WTC11 (cell line): ENCODE data around the gene ATP11A. TPM values are rescaled to one million over a fixed set of nuclear protein-coding genes. Genes with fewer than 3 reads are reported as not detected.

Experiments
- ATAC-seq: fragments of 200-7000 bp; cut with Tn5 transposase; 2 replicates; pipeline ENCODE4 v1.10.0; 2021; ENCODE audit warnings: mild to moderate bottlenecking, moderate library complexity
- CTCF ChIA-PET: fragments of 300-600 bp; sonication (Branson Sonifier 250); formaldehyde crosslinking; loops from one replicate; lab custom pipeline; 2021; ENCODE audit warnings: antibody characterized with exemption; lab: Charles Lee
- POLR2A ChIA-PET: fragments of 350-600 bp; sonication (Branson Sonifier 250); formaldehyde crosslinking; loops from one replicate; lab custom pipeline; 2021; ENCODE audit warnings: antibody characterized with exemption; lab: Charles Lee
- DNase-seq: peaks from one replicate; pipeline ENCODE4 v3.0.0; 2021; ENCODE audit warnings: low spot score
- H3K27ac Mint-ChIP-seq: 2 replicates; pipeline ENCODE4 v1.8.0; 2021; ENCODE audit warnings: mixed read lengths
- H3K27me3 Mint-ChIP-seq: 2 replicates; pipeline ENCODE4 v1.8.0; 2021; ENCODE audit warnings: low read depth, mild to moderate bottlenecking, moderate library complexity, mixed read lengths
- H3K36me3 Mint-ChIP-seq: 2 replicates; pipeline ENCODE4 v1.8.0; 2021; ENCODE audit warnings: mixed read lengths
- H3K4me1 Mint-ChIP-seq: 2 replicates; pipeline ENCODE4 v1.8.0; 2022; ENCODE audit warnings: mixed read lengths
- H3K4me3 Mint-ChIP-seq: 2 replicates; pipeline ENCODE4 v1.8.0; 2021; ENCODE audit warnings: mild to moderate bottlenecking, moderate library complexity, mixed read lengths
- H3K9me3 Mint-ChIP-seq: 2 replicates; pipeline ENCODE4 v1.8.0; 2021; ENCODE audit warnings: mixed read lengths
- ATF1 ChIP-seq: sonication (generic); formaldehyde crosslinking; IDR thresholded peaks from 2 replicates; pipeline ENCODE4 v1.8.1; 2023; ENCODE audit warnings: mild to moderate bottlenecking, moderate library complexity, missing genetic modification reagents
- CREB1 ChIP-seq: sonication (generic); formaldehyde crosslinking; IDR thresholded peaks from 2 replicates; pipeline ENCODE4 v1.8.0; 2023; ENCODE audit warnings: mild to moderate bottlenecking, missing genetic modification reagents
- ETV6 ChIP-seq: sonication (generic); formaldehyde crosslinking; IDR thresholded peaks from 2 replicates; pipeline ENCODE4 v1.8.1; 2022; ENCODE audit warnings: mild to moderate bottlenecking, missing genetic modification reagents
- MXD4 ChIP-seq: fragments of 250-450 bp; sonication (Bioruptor Pico); IDR thresholded peaks from 2 replicates; pipeline ENCODE4 v1.8.0; 2021; ENCODE audit warnings: mild to moderate bottlenecking, moderate library complexity, borderline replicate concordance
- RELA ChIP-seq: sonication (generic); formaldehyde crosslinking; IDR thresholded peaks from 2 replicates; pipeline ENCODE4 v1.8.1; 2022; ENCODE audit warnings: missing genetic modification reagents, mild to moderate bottlenecking, borderline replicate concordance
- SP1 ChIP-seq: sonication (generic); formaldehyde crosslinking; conservative IDR thresholded peaks from 2 replicates; pipeline ENCODE4 v1.8.1; 2022; ENCODE audit warnings: missing genetic modification reagents
- TEAD4 ChIP-seq: sonication (generic); formaldehyde crosslinking; IDR thresholded peaks from 2 replicates; pipeline ENCODE4 v1.8.0; 2022; ENCODE audit warnings: mild to moderate bottlenecking, missing genetic modification reagents
- ZNF138 ChIP-seq: sonication (generic); formaldehyde crosslinking; conservative IDR thresholded peaks from 2 replicates; pipeline ENCODE4 v1.8.1; 2022; ENCODE audit warnings: mild to moderate bottlenecking, moderate library complexity, missing genetic modification reagents
- ZNF219 ChIP-seq: sonication (generic); formaldehyde crosslinking; IDR thresholded peaks from 2 replicates; pipeline ENCODE4 v1.8.0; 2023; ENCODE audit warnings: missing genetic modification reagents, mild to moderate bottlenecking, borderline replicate concordance
- total RNA-seq: library from RNA; stranded (reverse); gene quantifications from 3 replicates; pipeline ENCODE4 v1.2.3, GENCODE V29; 2021
- TF ChIP-seq, protein P1 (sequence below): sonication (generic); formaldehyde crosslinking; IDR thresholded peaks from 2 replicates; pipeline ENCODE4 v1.8.1; 2023; ENCODE audit warnings: mild to moderate bottlenecking, missing genetic modification reagents, moderate library complexity
- TF ChIP-seq, protein P2 (sequence below): sonication (generic); formaldehyde crosslinking; IDR thresholded peaks from 2 replicates; pipeline ENCODE4 v1.8.0; 2022; ENCODE audit warnings: mild to moderate bottlenecking, missing genetic modification reagents
- TF ChIP-seq, protein P3 (sequence below): sonication (generic); formaldehyde crosslinking; IDR thresholded peaks from 2 replicates; pipeline ENCODE4 v1.8.1; 2023; ENCODE audit warnings: mild to moderate bottlenecking, missing genetic modification reagents, moderate library complexity
- TF ChIP-seq, protein P4 (sequence below): sonication (generic); formaldehyde crosslinking; conservative IDR thresholded peaks from 2 replicates; pipeline ENCODE4 v1.8.1; 2022; ENCODE audit warnings: mild to moderate bottlenecking, missing genetic modification reagents
- TF ChIP-seq, protein P5 (sequence below): sonication (generic); formaldehyde crosslinking; IDR thresholded peaks from 2 replicates; pipeline ENCODE4 v1.8.1; 2022; ENCODE audit warnings: mild to moderate bottlenecking, moderate library complexity, missing genetic modification reagents
- TF ChIP-seq, protein P6 (sequence below): sonication (generic); formaldehyde crosslinking; IDR thresholded peaks from 2 replicates; pipeline ENCODE4 v1.8.1; 2023; ENCODE audit warnings: mild to moderate bottlenecking, missing genetic modification reagents
- TF ChIP-seq, protein P7 (sequence below): sonication (generic); formaldehyde crosslinking; IDR thresholded peaks from 2 replicates; pipeline ENCODE4 v1.8.1; 2023; ENCODE audit warnings: mild to moderate bottlenecking, moderate library complexity, missing genetic modification reagents

Gene ATP11A
- total RNA-seq, 1 experiment from 2014 or later, result 100 TPM

DNA sequence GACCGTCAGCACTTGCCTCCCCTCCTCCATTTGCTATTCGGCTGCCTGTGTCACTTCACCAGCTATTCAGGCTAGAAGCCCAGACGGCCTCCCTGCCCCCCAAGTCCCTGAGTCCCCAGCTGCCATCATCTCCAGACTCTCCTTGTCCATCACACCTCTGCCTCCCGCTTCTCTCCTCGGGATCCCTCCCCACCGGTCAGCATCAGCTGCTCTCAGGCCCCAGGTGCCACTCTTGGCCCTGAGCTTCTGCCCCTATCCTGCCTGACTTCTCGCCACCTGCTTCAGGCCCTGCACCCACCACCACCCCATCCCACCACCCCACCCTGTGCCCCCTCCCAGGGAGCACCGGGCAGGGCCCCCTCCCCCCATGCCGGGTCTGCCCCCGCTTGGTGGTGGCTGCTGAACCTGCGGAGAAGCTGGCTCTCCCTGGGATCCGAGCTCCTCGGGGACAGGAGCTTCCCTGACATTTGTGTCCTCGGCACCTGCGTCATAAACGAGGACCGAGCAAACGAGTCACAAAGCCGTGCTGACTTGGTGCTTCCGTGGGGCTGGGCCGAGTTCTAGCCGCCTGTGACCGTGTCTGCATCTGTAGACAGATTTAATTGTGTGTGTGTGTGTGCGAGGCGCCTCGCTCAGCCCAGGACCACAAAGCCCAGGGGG lies 208.9 kb downstream of the ATP11A start:
- DNase-seq (no peak), ATAC-seq (no peak)
- peaks cover 50% of the 10 kb centered on the region for H3K4me1 Mint-ChIP-seq
- H3K27ac Mint-ChIP-seq, result no peak overlapping the region
- H3K36me3 Mint-ChIP-seq, result peaks cover 23% of the 10 kb centered on the region
- no peaks in the 10 kb centered on the region for H3K27me3 Mint-ChIP-seq
- CTCF ChIA-PET, result interaction anchor here (0.6 to 1.6 kb wide), 4 partner anchors 24 to 44 kb away, joined by 3 to 4 read pairs (median 4); no protein-coding TSS in a partner anchor
- TF ChIP-seq MXD4, result no peak
- TF ChIP-seq, protein P1, sequence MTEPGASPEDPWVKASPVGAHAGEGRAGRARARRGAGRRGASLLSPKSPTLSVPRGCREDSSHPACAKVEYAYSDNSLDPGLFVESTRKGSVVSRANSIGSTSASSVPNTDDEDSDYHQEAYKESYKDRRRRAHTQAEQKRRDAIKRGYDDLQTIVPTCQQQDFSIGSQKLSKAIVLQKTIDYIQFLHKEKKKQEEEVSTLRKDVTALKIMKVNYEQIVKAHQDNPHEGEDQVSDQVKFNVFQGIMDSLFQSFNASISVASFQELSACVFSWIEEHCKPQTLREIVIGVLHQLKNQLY (CRISPR knock-in tag), result no peak
- TF ChIP-seq CREB1 (CRISPR knock-in tag), result no peak
- TF ChIP-seq, protein P2, sequence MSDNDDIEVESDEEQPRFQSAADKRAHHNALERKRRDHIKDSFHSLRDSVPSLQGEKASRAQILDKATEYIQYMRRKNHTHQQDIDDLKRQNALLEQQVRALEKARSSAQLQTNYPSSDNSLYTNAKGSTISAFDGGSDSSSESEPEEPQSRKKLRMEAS (CRISPR knock-in tag), result no peak
- TF ChIP-seq ZNF138 (CRISPR knock-in tag), result no peak
- no peak for TF ChIP-seq ATF1 (CRISPR knock-in tag)
- no peak for TF ChIP-seq ZNF219 (CRISPR knock-in tag)
- TF ChIP-seq, protein P3, sequence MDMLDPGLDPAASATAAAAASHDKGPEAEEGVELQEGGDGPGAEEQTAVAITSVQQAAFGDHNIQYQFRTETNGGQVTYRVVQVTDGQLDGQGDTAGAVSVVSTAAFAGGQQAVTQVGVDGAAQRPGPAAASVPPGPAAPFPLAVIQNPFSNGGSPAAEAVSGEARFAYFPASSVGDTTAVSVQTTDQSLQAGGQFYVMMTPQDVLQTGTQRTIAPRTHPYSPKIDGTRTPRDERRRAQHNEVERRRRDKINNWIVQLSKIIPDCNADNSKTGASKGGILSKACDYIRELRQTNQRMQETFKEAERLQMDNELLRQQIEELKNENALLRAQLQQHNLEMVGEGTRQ, result no peak
- TF ChIP-seq, protein P4, sequence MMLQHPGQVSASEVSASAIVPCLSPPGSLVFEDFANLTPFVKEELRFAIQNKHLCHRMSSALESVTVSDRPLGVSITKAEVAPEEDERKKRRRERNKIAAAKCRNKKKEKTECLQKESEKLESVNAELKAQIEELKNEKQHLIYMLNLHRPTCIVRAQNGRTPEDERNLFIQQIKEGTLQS (CRISPR knock-in tag), result no peak
- TF ChIP-seq, all 79 proteins: peak for 0
- Mint-ChIP-seq H3K9me3 (no peaks in the 10 kb centered on the region), H3K4me3 (no peak overlapping the region)
- POLR2A ChIA-PET, result no interaction called here

DNA sequence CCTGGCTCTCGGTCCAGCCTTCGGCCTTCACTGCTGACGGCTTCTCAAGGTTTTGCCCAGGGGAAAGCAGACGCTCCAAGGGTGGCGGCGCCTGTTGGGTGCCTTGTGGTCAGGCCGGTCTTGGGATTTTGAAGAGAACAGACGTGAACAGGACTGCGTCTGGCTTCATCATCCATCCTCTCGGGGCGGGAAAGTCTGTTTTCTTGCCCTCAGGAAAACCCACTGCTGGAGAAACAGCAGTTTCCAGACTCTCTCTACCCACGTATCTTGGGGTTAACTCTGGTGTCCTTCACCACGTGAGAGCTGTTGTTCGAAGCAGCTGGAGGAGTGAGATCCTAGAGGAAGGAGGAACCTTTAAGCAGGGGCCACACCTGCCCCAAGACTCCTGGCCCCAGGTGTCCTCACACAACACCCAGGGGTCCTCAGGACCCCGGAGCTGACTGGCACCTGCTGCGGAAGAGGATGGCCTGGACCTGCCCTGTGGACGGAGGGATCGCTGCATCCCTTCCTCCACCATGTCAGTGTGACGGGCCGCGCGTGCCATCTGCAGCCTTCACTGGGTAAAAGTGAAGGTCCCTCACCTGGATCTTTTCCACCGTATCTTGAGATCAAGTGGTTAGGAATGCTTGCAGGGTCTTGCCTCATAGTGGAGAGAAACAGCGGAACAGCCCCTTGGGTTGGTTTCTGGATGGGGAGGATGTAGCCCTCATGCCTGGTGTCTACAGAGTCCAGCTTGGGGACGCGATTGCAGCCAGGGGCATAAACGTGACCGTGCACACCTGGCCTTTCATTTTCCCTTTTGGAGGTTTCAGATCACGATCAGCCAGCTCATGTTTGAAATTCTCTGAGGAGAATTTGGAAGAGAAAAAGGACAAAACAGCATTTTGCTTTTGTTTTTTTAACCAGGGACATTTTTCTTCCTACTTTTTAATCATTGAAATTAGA lies 209.7 kb downstream of the ATP11A start:
- Mint-ChIP-seq H3K27ac (peak overlapping the region; percentile 69; the same call in 1 of the 2 replicates), H3K9me3 (peaks cover under 1% of the 10 kb centered on the region; the same call in 1 of the 2 replicates), H3K27me3 (no peaks in the 10 kb centered on the region; the same call in 1 of the 2 replicates), H3K4me1 (peaks cover 50% of the 10 kb centered on the region), H3K36me3 (peaks cover 30% of the 10 kb centered on the region), H3K4me3 (no peak overlapping the region)
- POLR2A ChIA-PET, result interaction anchor here (0.6 kb wide), 1 partner anchor 1218 kb away, joined by 3 read pairs; no protein-coding TSS in a partner anchor
- DNase-seq, result peak; percentile 9
- CTCF ChIA-PET, result interaction anchor here (1.1 to 1.6 kb wide), 3 partner anchors 14 to 32 kb away, joined by 3 to 4 read pairs (median 4); no protein-coding TSS in a partner anchor
- TF ChIP-seq, protein P5, sequence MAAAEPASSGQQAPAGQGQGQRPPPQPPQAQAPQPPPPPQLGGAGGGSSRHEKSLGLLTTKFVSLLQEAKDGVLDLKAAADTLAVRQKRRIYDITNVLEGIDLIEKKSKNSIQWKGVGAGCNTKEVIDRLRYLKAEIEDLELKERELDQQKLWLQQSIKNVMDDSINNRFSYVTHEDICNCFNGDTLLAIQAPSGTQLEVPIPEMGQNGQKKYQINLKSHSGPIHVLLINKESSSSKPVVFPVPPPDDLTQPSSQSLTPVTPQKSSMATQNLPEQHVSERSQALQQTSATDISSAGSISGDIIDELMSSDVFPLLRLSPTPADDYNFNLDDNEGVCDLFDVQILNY (CRISPR knock-in tag), result no peak
- TF ChIP-seq RELA (CRISPR knock-in tag), result no peak
- no peak for TF ChIP-seq TEAD4 (CRISPR knock-in tag)
- TF ChIP-seq SP1 (CRISPR knock-in tag), result no peak
- TF ChIP-seq, protein P6, sequence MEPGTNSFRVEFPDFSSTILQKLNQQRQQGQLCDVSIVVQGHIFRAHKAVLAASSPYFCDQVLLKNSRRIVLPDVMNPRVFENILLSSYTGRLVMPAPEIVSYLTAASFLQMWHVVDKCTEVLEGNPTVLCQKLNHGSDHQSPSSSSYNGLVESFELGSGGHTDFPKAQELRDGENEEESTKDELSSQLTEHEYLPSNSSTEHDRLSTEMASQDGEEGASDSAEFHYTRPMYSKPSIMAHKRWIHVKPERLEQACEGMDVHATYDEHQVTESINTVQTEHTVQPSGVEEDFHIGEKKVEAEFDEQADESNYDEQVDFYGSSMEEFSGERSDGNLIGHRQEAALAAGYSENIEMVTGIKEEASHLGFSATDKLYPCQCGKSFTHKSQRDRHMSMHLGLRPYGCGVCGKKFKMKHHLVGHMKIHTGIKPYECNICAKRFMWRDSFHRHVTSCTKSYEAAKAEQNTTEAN (CRISPR knock-in tag), result no peak
- no peak for TF ChIP-seq ETV6 (CRISPR knock-in tag)
- TF ChIP-seq CREB1 (CRISPR knock-in tag), result no peak
- TF ChIP-seq, protein P7, sequence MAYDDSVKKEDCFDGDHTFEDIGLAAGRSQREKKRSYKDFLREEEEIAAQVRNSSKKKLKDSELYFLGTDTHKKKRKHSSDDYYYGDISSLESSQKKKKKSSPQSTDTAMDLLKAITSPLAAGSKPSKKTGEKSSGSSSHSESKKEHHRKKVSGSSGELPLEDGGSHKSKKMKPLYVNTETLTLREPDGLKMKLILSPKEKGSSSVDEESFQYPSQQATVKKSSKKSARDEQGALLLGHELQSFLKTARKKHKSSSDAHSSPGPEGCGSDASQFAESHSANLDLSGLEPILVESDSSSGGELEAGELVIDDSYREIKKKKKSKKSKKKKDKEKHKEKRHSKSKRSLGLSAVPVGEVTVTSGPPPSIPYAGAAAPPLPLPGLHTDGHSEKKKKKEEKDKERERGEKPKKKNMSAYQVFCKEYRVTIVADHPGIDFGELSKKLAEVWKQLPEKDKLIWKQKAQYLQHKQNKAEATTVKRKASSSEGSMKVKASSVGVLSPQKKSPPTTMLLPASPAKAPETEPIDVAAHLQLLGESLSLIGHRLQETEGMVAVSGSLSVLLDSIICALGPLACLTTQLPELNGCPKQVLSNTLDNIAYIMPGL (CRISPR knock-in tag), result no peak
- no peak for ATAC-seq
